NCI-H82 treated with DMSO at 0.1 percent for 48 hours (cell line): ENCODE measurements around the gene GMIP.

Experiments used
- DNase-seq: peaks from one replicate; lab custom pipeline; 2025; ENCODE audit not compliant: unreplicated experiment; lab: John Stamatoyannopoulos, UW

GMIP gene

DNA sequence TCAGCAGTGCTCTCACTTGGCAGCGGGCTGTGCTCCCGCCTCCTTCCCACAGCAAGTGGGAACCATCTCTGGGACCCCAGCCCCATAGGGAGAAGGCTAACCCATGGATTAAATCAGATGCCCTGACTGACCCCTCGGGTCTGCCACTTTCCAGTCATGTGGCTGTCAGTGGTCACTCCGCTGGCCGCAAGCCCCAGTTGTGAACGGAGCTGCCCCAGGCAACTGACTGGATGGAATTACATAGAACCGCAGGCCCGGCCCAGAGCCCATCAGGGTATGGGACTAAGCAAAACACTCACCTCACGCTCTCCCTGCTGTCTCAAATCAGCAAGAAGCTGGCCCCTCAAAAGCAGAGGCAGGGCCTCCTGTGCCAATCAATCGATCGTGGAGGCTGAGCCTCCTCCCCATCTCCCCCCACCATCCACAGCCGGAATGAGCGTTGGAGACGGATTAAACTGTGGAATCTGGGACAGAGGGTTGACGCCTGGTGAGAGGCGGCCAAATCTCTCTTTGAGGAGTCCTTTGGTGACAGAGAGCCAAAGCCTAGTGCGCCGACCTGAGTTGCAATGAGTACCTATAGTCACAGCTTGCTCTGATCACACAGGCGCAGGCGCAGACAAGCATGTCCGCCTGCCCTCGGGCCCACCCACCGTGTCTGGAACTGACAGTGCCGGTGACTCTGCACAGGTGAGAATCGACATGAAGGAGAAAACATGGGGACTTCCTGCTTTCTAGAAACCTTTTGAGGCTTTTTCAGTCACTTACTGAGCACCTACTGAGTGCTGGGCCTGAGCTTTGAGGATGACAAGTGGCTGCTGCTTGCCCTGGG is 63.7 kb downstream of the GMIP start:
- DNase-seq: no peak
